ENCODE results near the gene VAMP8. TPM values are rescaled to one million over a fixed set of nuclear protein-coding genes. Genes with fewer than 3 reads are reported as not detected.
"Not testable (repeated sequence)": the region's sequence is repeated elsewhere in the genome, so short reads cannot be mapped to it uniquely, and the experiment has no call there.

The VAMP8 gene
- polyA plus RNA-seq, 1 experiment = 0.70 TPM

DNA sequence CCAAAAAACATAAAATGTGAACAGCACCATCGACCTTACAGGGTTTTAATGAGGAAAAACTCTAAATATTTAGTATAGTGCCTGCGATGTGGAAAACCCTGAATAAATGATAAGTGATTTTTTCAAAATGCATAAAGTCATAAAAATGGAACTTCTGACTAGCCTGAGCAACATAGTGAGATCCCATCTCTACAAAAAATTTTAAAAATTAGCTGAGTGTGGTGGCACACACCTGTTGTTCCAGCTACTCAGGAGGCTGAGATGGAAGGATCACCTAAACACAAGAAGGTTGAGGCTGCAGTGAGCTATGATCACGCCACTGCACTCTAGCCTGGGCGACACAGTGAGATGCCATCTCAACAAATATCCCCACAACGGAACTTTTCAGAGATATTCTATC, 20.3 kb upstream of the VAMP8 start:
- Histone ChIP-seq H3K36me3 (ENCODE audit: control insufficient read depth, insufficient read depth, low read length) (peaks cover 19% of the 10 kb centered on the region), H3K27me3 (ENCODE audit: control insufficient read depth, insufficient read depth, low read length) (no peaks in the 10 kb centered on the region), H3K4me3 (ENCODE audit: low read depth, low read length) (no peak overlapping the region)
- ChIA-PET POLR2A (no interaction called here), CTCF (interaction anchor here (0.7 to 2.0 kb wide), 5 partner anchors 26 to 257 kb away, joined by 3 to 15 read pairs (median 3); no protein-coding TSS in a partner anchor)
- no peak for DNase-seq (ENCODE audit: low read depth)
- TF ChIP-seq, protein P1, sequence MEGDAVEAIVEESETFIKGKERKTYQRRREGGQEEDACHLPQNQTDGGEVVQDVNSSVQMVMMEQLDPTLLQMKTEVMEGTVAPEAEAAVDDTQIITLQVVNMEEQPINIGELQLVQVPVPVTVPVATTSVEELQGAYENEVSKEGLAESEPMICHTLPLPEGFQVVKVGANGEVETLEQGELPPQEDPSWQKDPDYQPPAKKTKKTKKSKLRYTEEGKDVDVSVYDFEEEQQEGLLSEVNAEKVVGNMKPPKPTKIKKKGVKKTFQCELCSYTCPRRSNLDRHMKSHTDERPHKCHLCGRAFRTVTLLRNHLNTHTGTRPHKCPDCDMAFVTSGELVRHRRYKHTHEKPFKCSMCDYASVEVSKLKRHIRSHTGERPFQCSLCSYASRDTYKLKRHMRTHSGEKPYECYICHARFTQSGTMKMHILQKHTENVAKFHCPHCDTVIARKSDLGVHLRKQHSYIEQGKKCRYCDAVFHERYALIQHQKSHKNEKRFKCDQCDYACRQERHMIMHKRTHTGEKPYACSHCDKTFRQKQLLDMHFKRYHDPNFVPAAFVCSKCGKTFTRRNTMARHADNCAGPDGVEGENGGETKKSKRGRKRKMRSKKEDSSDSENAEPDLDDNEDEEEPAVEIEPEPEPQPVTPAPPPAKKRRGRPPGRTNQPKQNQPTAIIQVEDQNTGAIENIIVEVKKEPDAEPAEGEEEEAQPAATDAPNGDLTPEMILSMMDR (IDR thresholded peaks at IDR 0.05; ENCODE audit: insufficient read depth, low read depth, low read length) = no peak

DNA sequence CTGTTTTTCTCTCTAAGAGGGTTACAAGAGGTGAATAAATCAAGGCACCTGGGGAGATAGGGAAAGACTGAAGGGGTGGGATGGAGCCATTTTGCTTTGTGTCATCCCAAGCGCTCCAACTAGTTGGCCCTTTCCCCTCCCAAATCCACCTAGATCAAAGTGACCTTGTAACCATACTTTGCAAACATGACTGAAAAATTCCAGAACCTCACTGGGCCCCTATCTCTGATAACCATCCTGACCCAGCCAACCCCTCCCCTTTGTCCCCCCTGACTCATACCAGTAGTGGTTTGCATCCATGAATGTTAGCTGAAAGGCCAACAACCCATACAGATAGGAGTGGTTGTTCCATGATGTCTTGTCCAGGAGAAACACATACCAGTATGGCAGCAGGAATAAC, 19.2 kb upstream of the VAMP8 start:
- TF ChIP-seq, protein P1 (IDR thresholded peaks at IDR 0.05; ENCODE audit: insufficient read depth, low read depth, low read length) = no peak
- Histone ChIP-seq H3K27me3 (ENCODE audit: control insufficient read depth, insufficient read depth, low read length) (no peaks in the 10 kb centered on the region), H3K36me3 (ENCODE audit: control insufficient read depth, insufficient read depth, low read length) (peaks cover 12% of the 10 kb centered on the region), H3K4me3 (ENCODE audit: low read depth, low read length) (no peak overlapping the region)
- DNase-seq (ENCODE audit: low read depth) = no peak
- CTCF ChIA-PET = interaction anchor here (1.5 to 5.2 kb wide), 3 partner anchors 8 to 138 kb away, joined by 3 to 37 read pairs (median 30); partner anchors contain the start of gene SH2D6
- POLR2A ChIA-PET = no interaction called here

GRCh38 chr2:85560403-85560726, 17.0 kb upstream of the VAMP8 start:
- H3K36me3 ChIP-seq (ENCODE audit: control insufficient read depth, insufficient read depth, low read length); DNase-seq (ENCODE audit: low read depth); H3K27me3 ChIP-seq (ENCODE audit: control insufficient read depth, insufficient read depth, low read length); POLR2A ChIA-PET: not testable (repeated sequence)
- CTCF ChIA-PET = interaction anchor here (0.6 to 5.2 kb wide), 6 partner anchors 9 to 140 kb away, joined by 3 to 37 read pairs (median 6); partner anchors contain the start of gene SH2D6
- peak overlapping the region; percentile 85 for H3K4me3 ChIP-seq (ENCODE audit: low read depth, low read length)

- DNase-seq (ENCODE audit: low read depth) = no peak
- Histone ChIP-seq H3K4me3 (ENCODE audit: low read depth, low read length) (peak overlapping the region; percentile 85), H3K27me3 (ENCODE audit: control insufficient read depth, insufficient read depth, low read length) (no peaks in the 10 kb centered on the region), H3K36me3 (ENCODE audit: control insufficient read depth, insufficient read depth, low read length) (peaks cover 5% of the 10 kb centered on the region)
- TF ChIP-seq, protein P1 (IDR thresholded peaks at IDR 0.05; ENCODE audit: insufficient read depth, low read depth, low read length) = no peak
- POLR2A ChIA-PET = no interaction called here
- CTCF ChIA-PET = interaction anchor here (0.6 to 5.2 kb wide), 5 partner anchors 8 to 141 kb away, joined by 3 to 37 read pairs (median 6); partner anchors contain the start of gene SH2D6
These were observed 16.5 kb upstream of the VAMP8 start for GRCh38 chr2:85560812-85561279.

DNA sequence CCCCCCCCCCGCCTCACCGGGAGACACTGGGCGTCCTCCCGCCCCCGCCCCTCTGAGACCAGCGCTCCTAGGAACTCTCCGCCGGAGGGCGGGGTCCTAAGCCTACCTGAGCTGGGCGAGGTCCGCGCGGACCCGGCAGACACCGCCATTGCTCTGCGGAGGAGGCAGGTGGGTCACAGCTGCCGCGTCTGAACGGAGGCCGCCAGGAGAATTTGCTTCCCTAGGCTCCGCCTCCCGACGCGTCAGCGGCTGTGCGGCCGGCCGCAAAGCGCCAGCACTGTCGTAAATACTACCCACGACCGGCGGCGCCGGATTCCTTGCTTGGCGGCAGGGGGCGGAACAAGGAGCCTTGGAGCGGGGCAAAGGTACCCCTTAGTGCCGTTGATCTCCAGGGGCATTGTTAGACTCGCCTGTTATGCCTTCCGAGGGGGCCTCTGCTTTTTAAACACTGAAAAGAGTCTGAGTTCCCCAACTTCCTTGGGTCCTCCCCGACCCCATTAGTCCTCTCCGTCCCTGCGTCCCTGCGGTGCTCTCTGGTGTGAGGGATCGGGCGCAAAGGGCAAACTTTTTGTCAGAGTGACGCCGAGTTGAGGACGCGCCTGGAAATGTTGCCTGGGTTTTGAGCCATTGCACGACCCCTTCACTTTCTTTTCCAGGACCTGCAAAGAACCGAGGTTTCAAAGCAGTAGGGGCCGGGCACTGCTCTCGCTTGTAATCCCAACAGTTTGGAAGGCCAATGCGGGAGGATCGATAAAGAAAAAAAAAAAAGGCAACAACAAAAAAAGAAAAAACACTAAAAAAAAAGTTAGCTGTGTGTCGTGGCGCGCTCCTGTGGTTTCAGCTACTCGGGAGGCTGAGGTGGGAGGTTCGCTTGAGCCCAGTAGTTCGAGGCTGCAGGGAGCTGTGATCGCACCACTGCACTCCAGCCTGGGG, 15.8 kb upstream of the VAMP8 start, which contains the start of gene GGCX:
TSS of gene GGCX (minus strand) at position 214 of the 933 bp plus-strand sequence. CDS start at position 149, 65 bp downstream.
- peak; percentile 60 for DNase-seq (ENCODE audit: low read depth)
- TF ChIP-seq, protein P1 (IDR thresholded peaks at IDR 0.05; ENCODE audit: insufficient read depth, low read depth, low read length) = no peak
- CTCF ChIA-PET = interaction anchor here (1.3 to 5.2 kb wide), 3 partner anchors 11 to 141 kb away, joined by 3 to 37 read pairs (median 30); partner anchors contain the start of gene SH2D6
- Histone ChIP-seq H3K36me3 (ENCODE audit: control insufficient read depth, insufficient read depth, low read length) (peaks cover 3% of the 10 kb centered on the region; the same call in 1 of the 2 replicates), H3K4me3 (ENCODE audit: low read depth, low read length) (peak within 1 kb of the TSS; percentile 85), H3K27me3 (ENCODE audit: control insufficient read depth, insufficient read depth, low read length) (no peaks in the 10 kb centered on the region)
- POLR2A ChIA-PET = interaction anchor here (0.6 kb wide), 1 partner anchor 50 kb away, joined by 3 read pairs; the partner anchor contains the start of gene C2orf68
